ENCODE data around the gene LYPD4.
"Not testable (repeated sequence)": the region's sequence is repeated elsewhere in the genome, so short reads cannot be mapped to it uniquely, and the experiment has no call there.

The LYPD4 gene

GRCh38 chr19:41844601-41845000 lies at the start of gene LYPD4:
Gene LYPD4, minus strand, starts transcription at chr19:41844683. Its CDS starts 5,398 bp downstream, at chr19:41839285.
- no peak for DNase-seq

- no peak for DNase-seq
Observed at GRCh38 chr19:41893899-41894298, 49.4 kb upstream of the LYPD4 start.

GRCh38 chr19:41892173-41892902 lies 47.9 kb upstream of the LYPD4 start:
- DNase-seq = no peak

GRCh38 chr19:41890936-41891335 lies 46.5 kb upstream of the LYPD4 start:
- no peak for DNase-seq

GRCh38 chr19:41889896-41890295 lies 45.4 kb upstream of the LYPD4 start:
- DNase-seq = no peak

- DNase-seq = no peak
Observed at GRCh38 chr19:41888926-41889325, 44.4 kb upstream of the LYPD4 start.

GRCh38 chr19:41887711-41888382 lies 43.4 kb upstream of the LYPD4 start:
- peak; percentile 83 for DNase-seq

- peak; percentile 43 for DNase-seq
Observed at GRCh38 chr19:41886761-41887710, 42.6 kb upstream of the LYPD4 start.

GRCh38 chr19:41883821-41884733 lies 39.6 kb upstream of the LYPD4 start:
- peak; percentile 88 for DNase-seq

- no peak for DNase-seq
Observed at GRCh38 chr19:41883463-41883820, 39.0 kb upstream of the LYPD4 start.

GRCh38 chr19:41882568-41883462 lies 38.3 kb upstream of the LYPD4 start, which contains the start of gene ARHGEF1:
Gene ARHGEF1, plus strand, starts transcription at chr19:41883184. Its CDS starts 4,899 bp downstream, at chr19:41888083.
- DNase-seq = peak; percentile 64

- DNase-seq = no peak
Observed at GRCh38 chr19:41880329-41880708, 35.8 kb upstream of the LYPD4 start.

GRCh38 chr19:41879670-41880328 lies 35.3 kb upstream of the LYPD4 start:
- no peak for DNase-seq

- no peak for DNase-seq
Observed at GRCh38 chr19:41879080-41879479, 34.6 kb upstream of the LYPD4 start.

- no peak for DNase-seq
Observed at GRCh38 chr19:41877916-41878905, 33.7 kb upstream of the LYPD4 start.

- DNase-seq = no peak
Observed at GRCh38 chr19:41876847-41877832, 32.7 kb upstream of the LYPD4 start, which contains the start of gene CD79A. Gene CD79A, plus strand, starts transcription at chr19:41877279. Its CDS starts 26 bp downstream, at chr19:41877305.

- not testable (repeated sequence) for DNase-seq
Observed at GRCh38 chr19:41875973-41876372, 31.5 kb upstream of the LYPD4 start.
